Erythroblast (primary cell): Measurements from ENCODE around the gene HSF4.

ENCODE experiments used
- GATA1 ChIP-seq: IDR thresholded peaks from 2 replicates; pipeline ENCODE4 v1.6.1; 2011; ENCODE audit warnings: low read depth, mild to moderate bottlenecking, control low read depth, low read length, moderate library complexity
- POLR2A ChIP-seq: IDR thresholded peaks from 2 replicates; pipeline ENCODE4 v1.6.1; 2011; ENCODE audit warnings: mild to moderate bottlenecking, low read length

DNA sequence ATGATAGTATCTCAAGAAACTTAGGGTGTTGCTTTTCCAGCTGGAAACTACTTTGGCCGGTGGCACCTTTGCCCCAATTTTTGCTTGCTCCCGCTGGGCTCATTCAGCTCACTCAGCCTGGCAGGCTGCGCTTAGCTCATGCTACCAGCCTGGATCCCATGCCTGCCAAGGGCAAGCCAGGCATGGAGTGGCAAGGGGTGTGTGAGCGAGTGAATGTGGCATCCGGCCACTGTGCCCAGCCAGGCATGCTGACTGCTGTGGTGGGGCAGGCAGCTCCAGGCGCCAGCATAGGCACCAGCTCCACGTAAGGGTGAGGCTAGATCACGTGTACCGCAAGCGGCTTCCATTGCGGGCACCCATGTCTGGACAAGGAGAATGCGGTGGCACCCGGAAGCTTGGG lies 23.2 kb upstream of the HSF4 start:
- TF ChIP-seq POLR2A = no peak
- TF ChIP-seq GATA1 = no peak
